Nephron (organoid): ENCODE results near the gene CDH15.

ENCODE experiments used
- H3K27ac Mint-ChIP-seq, 3 experiments: 2 replicates each; pipeline ENCODE4 v1.8.0; 2020; ENCODE audit warnings: mixed read lengths in 3 of 3, mild to moderate bottlenecking in 2 of 3, moderate library complexity in 1 of 3
- H3K27me3 Mint-ChIP-seq: 2 replicates; pipeline ENCODE4 v1.8.0; 2021; ENCODE audit warnings: low read depth, mild to moderate bottlenecking, moderate library complexity, mixed read lengths
- H3K36me3 Mint-ChIP-seq: 2 replicates; pipeline ENCODE4 v1.8.0; 2020; ENCODE audit warnings: low read depth, mixed read lengths
- H3K4me1 Mint-ChIP-seq: 2 replicates; pipeline ENCODE4 v1.8.0; 2020; ENCODE audit warnings: mixed read lengths
- H3K4me3 Mint-ChIP-seq, 3 experiments: 2 replicates each; pipeline ENCODE4 v1.8.0; 2020; ENCODE audit warnings: mild to moderate bottlenecking in 3 of 3, mixed read lengths in 3 of 3, moderate library complexity in 2 of 3
- H3K9me3 Mint-ChIP-seq: 2 replicates; pipeline ENCODE4 v1.8.0; 2020; ENCODE audit warnings: mixed read lengths
- CTCF ChIP-seq, 3 experiments: fragments of 200-600 bp; sonication (generic); IDR thresholded peaks; one replicate each; pipeline ENCODE4 v1.5.0; 2021; ENCODE audit warnings: antibody characterized with exemption in 3 of 3; ENCODE audit not compliant: unreplicated experiment in 3 of 3

CDH15 gene

GRCh38 chr16:89199241-89200123, 27.9 kb downstream of the CDH15 start:
- Mint-ChIP-seq H3K27me3 (peaks cover 64% of the 10 kb centered on the region), H3K9me3 (peaks cover 16% of the 10 kb centered on the region), H3K36me3 (peaks cover 5% of the 10 kb centered on the region), H3K27ac (no peak overlapping the region), H3K4me1 (no peaks in the 10 kb centered on the region), H3K4me3 (no peak overlapping the region)
- no peak for TF ChIP-seq CTCF (IDR thresholded peaks at IDR 0.05; ENCODE audit: unreplicated experiment in 3 of 3)

GRCh38 chr16:89200124-89200849, 28.7 kb downstream of the CDH15 start, which contains the start of gene SLC22A31:
SLC22A31 (minus strand) TSS chr16:89200537; CDS start chr16:89200501, 36 bp downstream.
- Mint-ChIP-seq H3K27ac (no peak within 1 kb of the TSS), H3K27me3 (peaks cover 68% of the 10 kb centered on the region), H3K9me3 (peaks cover 16% of the 10 kb centered on the region), H3K36me3 (peaks cover 5% of the 10 kb centered on the region), H3K4me1 (no peaks in the 10 kb centered on the region), H3K4me3 (peak within 1 kb of the TSS in 2 of 3 experiments; percentile 16 to 34)
- no peak for TF ChIP-seq CTCF (IDR thresholded peaks at IDR 0.05; ENCODE audit: unreplicated experiment in 3 of 3)

- no peak for TF ChIP-seq CTCF (IDR thresholded peaks at IDR 0.05; ENCODE audit: unreplicated experiment in 3 of 3)
- no peak overlapping the region for H3K27ac Mint-ChIP-seq
- peaks cover 5% of the 10 kb centered on the region for H3K36me3 Mint-ChIP-seq
- peak overlapping the region in 1 of 3 experiments; percentile 34 for H3K4me3 Mint-ChIP-seq
- peaks cover 72% of the 10 kb centered on the region for H3K27me3 Mint-ChIP-seq
- H3K4me1 Mint-ChIP-seq: no peaks in the 10 kb centered on the region
- peaks cover 16% of the 10 kb centered on the region for H3K9me3 Mint-ChIP-seq
Observed at GRCh38 chr16:89200850-89201411, 29.4 kb downstream of the CDH15 start.

GRCh38 chr16:89201439-89202377, 30.2 kb downstream of the CDH15 start:
- peaks cover 75% of the 10 kb centered on the region for H3K27me3 Mint-ChIP-seq
- no peak for TF ChIP-seq CTCF (IDR thresholded peaks at IDR 0.05; ENCODE audit: unreplicated experiment in 3 of 3)

More at GRCh38 chr16:89201439-89202377, 30.2 kb downstream of the CDH15 start:
- no peak overlapping the region for H3K27ac Mint-ChIP-seq
- peaks cover 16% of the 10 kb centered on the region for H3K9me3 Mint-ChIP-seq
- H3K36me3 Mint-ChIP-seq: peaks cover 5% of the 10 kb centered on the region
- peak overlapping the region; percentile 45 to 69 (median 53) for H3K4me3 Mint-ChIP-seq
- H3K4me1 Mint-ChIP-seq: no peaks in the 10 kb centered on the region
